Measurements from ENCODE around the gene FBXO24.
A peak's percentile ranks its signal among the peaks of the same experiment; 100 is the strongest.

FBXO24 gene

DNA sequence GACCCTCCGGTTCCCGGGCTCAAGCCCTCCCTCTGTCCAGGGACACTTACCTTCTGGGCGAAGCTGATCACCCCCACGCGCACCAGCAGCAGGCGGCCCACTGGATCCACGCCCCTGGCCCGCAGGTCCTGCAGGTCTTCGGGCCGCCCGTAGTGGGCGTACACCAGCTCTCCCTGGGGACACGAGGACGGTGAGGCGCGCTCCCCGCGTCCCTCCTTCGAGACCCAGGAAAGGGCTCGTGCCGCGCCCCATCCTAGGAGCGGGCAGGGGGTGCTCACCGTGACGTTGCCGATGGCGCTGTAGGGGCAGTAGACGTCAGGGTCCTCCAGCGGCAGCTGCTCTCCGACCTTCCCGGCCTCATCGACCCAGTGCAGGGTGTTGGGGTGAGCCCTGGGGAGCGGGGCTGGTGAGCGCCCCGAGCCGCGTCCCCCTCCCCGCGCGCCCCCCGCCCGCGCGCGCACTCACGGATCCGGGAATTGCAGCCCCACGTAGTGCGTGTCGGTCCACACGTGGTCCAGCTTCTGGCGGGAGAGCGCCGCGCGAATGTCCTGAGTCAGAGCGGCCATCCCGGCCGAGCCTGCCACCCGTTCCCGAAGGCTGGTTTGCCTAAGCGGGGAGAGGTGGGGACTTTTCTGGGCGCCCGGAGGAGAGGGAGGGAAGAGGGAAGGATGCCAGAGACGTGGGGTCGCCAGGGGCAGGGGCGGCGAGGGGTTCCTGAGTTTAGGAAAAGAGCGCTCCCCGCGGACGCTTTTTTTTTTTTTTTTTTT lies 47.0 kb downstream of the FBXO24 start:
- Mint-ChIP-seq H3K4me1 (peaks cover 59% of the 10 kb centered on the region), H3K9me3 (no peaks in the 10 kb centered on the region), H3K27me3 (peaks cover 8% of the 10 kb centered on the region), H3K4me3 (peak overlapping the region; percentile 85 to 89), H3K27ac (peak overlapping the region; percentile 71 to 83)
- ATAC-seq (peak; percentile 84), DNase-seq (peak; percentile 67 to 75)

DNA sequence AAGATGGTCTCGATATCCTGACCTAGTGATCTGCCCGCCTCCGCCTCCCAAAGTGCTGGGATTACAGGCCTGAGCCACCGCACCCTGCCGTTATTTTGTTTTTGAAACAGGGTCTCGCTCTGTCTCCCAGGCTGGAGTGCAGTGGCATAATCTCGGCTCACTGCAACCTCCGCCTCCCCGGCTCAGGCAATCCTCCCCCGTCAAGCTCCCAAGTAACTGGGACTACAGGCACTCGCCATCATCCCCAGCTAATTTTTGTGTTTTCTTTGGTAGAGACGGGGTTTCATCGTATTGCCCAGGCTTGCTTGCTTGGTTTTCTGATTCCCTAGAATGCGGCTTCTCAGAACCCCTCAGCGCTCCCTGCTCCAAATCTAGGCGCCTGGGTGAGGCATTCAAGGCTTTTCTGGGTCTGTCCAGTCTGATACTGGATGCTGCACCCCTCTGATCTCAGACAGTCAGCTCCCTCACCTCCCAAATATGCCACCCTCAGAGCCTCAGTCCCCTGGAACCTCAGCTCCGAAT lies 53.9 kb downstream of the FBXO24 start:
- no peaks in the 10 kb centered on the region for H3K27me3 Mint-ChIP-seq

DNA sequence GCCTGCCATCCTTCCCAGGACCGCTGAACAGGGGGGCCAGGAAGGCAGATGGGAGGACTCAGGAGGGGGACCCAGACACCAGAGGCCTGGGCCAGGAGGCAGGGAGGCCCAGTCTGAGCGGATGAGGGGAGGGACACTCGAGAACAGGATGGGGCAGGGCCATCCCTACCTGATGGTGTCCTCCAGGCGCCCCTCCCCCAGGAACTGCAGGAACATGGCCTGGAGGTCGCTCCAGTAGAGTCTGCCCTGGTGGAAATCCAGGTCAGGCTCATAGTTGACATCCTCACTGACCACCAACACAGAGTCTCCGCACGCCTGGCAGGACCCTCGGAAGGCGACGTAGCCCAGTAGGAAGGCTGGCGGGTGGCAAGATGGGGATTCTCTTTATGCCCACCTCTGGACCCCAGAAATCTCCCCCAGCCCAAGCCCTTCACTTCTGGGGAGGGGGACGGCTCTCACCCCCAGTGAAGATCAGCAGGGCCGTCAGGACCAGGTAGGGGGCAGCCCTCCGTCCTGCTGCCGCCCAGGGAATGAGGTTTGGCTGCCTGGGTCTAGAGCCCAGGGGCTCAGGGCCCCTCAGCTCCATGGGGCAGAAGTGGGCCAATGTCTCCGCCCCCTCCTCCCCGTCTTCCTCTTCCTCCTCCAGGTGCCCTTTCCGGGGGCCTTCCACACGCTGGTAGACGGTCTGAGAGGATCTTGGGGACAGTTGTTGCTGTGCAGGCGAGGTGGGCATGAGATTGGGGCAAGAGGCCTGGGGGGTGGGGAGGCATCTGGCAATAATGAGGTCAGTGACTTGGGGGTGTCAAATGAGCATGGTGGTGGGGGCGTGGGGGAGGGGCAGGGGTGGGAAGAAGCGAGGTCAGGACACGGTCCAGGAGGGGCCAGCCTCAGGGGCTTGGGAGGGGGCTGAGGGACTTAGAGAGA lies 54.7 kb downstream of the FBXO24 start:
- ATAC-seq (no peak), DNase-seq (no peak)
- Mint-ChIP-seq H3K4me1 (no peaks in the 10 kb centered on the region), H3K27ac (no peak overlapping the region), H3K27me3 (no peaks in the 10 kb centered on the region), H3K9me3 (no peaks in the 10 kb centered on the region), H3K4me3 (no peak overlapping the region)

More for the DNA sequence above, 53.9 kb downstream of the FBXO24 start:
- H3K9me3 Mint-ChIP-seq, result no peaks in the 10 kb centered on the region
- peaks cover under 1% of the 10 kb centered on the region for H3K4me1 Mint-ChIP-seq
- no peak for DNase-seq
- H3K4me3 Mint-ChIP-seq, result no peak overlapping the region
- no peak overlapping the region for H3K27ac Mint-ChIP-seq
- no peak for ATAC-seq

DNA sequence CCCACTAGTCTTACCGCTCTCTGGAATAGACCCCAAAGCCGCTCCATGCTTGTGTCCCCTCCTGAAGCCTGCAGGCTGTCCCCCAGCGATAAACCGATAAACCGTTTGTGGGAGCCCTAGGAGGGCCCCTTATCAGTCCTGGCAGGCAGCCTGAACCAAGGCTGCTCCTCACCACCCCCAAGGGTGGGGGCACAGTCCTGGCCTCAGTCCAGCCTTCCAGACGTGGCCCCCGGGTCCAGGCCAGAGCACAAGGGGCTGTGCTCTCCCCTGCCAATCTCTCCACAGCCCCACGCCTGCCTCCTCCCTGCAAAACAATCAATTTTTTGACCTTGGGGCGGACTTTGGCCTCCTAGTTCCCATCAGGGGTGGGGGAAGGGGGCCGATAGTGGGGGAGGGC lies 55.3 kb downstream of the FBXO24 start, which contains the start of gene TFR2:
TFR2 (minus strand) TSS at position 90 of the 397 bp plus-strand sequence; CDS start at position 47, 43 bp downstream.
- Mint-ChIP-seq H3K27ac (no peak within 1 kb of the TSS), H3K27me3 (peaks cover 7% of the 10 kb centered on the region), H3K9me3 (no peaks in the 10 kb centered on the region), H3K4me1 (no peaks in the 10 kb centered on the region), H3K4me3 (no peak within 1 kb of the TSS)
- ATAC-seq (no peak), DNase-seq (no peak)

DNA sequence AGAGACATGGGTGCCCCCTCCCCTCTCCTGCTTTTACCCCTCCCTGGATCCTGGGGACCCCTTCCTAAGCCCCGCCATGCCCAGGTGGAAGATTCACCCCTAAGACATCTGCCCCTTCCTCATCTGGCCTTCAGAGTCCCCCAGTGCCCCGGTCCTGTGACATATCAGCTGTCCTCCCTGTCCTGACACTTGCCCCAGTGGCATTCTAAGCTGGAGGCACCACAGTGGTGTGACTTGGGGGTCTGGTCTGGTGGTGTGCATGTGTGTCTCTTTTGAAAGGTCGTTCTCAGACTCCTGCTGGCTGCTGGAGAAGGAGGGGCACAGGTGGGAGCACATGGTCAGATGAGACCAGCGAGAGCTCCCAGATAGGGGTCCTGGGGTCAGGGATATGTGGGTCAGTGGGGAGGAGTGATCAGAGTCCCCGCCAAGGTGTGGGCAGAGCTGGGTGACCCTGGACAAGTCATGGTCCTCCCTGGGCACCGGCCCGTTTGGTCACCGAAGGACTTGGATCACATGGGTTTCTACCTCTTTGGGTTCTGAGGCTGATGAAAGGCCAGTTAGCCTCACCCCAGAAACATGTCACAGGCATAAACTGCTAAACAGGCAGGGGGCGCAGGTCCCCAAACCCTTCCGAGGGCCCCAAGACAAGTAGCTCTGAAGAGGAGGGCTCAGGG lies 55.9 kb downstream of the FBXO24 start:
- Mint-ChIP-seq H3K27me3 (peaks cover 7% of the 10 kb centered on the region), H3K4me3 (no peak overlapping the region), H3K27ac (no peak overlapping the region), H3K9me3 (no peaks in the 10 kb centered on the region), H3K4me1 (no peaks in the 10 kb centered on the region)
- DNase-seq (no peak), ATAC-seq (no peak)

DNA sequence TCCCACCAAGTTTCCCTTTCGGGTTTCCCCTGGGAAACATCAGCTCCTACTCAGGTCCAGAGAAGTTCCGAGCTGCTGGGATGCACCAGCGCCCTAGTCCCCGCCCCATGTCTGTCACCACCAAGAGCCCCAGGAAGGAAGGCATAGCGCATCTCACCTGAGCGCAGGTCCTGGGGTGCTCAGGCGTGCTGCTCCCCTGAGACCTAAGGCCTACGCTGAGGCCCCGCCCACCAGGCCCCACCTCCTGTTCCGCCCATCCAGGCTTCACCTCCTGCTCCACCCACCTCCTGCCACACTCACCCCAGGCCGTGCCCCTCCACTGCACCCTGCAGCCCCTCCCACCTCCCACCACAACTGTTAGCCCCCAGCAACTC lies 56.4 kb downstream of the FBXO24 start:
- Mint-ChIP-seq H3K4me1 (no peaks in the 10 kb centered on the region), H3K27ac (peak overlapping the region in 1 of 2 donors; percentile 83), H3K9me3 (no peaks in the 10 kb centered on the region), H3K27me3 (peaks cover 7% of the 10 kb centered on the region), H3K4me3 (no peak overlapping the region)
- DNase-seq (no peak), ATAC-seq (peak; percentile 59)

DNA sequence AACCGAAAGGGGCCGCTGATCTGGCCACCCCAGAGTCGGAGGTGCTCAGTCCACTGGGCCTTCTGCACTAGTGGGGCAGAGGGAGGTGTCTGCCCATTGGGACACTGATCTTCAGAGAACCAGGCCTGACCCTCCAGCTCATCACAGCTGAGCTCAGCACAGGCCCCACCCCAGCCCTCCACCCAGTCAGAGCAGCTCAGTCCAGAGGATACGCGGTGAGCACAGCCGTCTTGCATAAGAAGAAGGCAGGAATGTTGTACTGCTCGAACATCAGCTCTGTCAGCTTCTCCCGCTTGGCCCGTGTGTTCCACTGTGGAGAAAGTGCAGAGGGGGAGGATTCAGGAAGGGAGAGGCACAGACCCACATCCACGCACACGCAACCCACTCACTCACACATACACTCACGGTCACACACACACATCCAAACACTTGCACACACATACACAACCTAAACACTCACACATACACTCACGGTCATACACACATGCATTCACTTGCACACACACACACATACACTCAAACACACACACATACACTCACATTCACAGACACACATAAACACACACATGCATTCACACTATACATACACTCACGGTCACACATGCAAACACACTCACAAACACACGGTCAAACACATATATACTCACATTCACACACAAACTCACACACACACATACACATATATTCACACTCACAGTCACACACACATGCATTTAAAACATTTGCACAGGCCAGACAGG lies 63.9 kb downstream of the FBXO24 start:
- DNase-seq (no peak), ATAC-seq (no peak)
- Mint-ChIP-seq H3K27ac (no peak overlapping the region), H3K9me3 (no peaks in the 10 kb centered on the region), H3K4me1 (no peaks in the 10 kb centered on the region), H3K27me3 (peaks cover 38% of the 10 kb centered on the region), H3K4me3 (no peak overlapping the region)
